ENCODE data around the gene MEF2C. TPM values are rescaled to one million over a fixed set of nuclear protein-coding genes. Genes with fewer than 3 reads are reported as not detected.

The MEF2C gene
- total RNA-seq (ENCODE audit: low replicate concordance) = 0.26 and 0.68 TPM in 2 replicates

- Histone ChIP-seq H3K27me3 (peaks cover 79% of the 10 kb centered on the region), H2AFZ (replicated peaks) (peak within 1 kb of the TSS; percentile 85), H3K36me3 (no peaks in the 10 kb centered on the region), H3F3A (ENCODE audit: low read depth) (peaks cover 34% of the 10 kb centered on the region), H3K9ac (no peak within 1 kb of the TSS), H3K4me1 (peaks cover 8% of the 10 kb centered on the region), H3K27ac (no peak within 1 kb of the TSS), H3K4me2 (peak within 1 kb of the TSS; percentile 99), H3K79me2 (ENCODE audit: low read depth) (no peaks in the 10 kb centered on the region), H4K20me1 (ENCODE audit: low read depth) (no peaks in the 10 kb centered on the region), H3K9me3 (ENCODE audit: low read depth) (no peaks in the 10 kb centered on the region), H3K4me3 (peak within 1 kb of the TSS; percentile 82)
- H3K4me1 Mint-ChIP-seq = peaks cover 6% of the 10 kb centered on the region
- peaks cover 9% of the 10 kb centered on the region for H3K27me3 Mint-ChIP-seq (ENCODE audit: insufficient read depth, low read depth)
- DNase-seq (ENCODE audit: low spot score) = peak; percentile 75
- no peaks in the 10 kb centered on the region for H3K36me3 Mint-ChIP-seq
- H3K9me3 Mint-ChIP-seq = no peaks in the 10 kb centered on the region
- H3K4me3 Mint-ChIP-seq = peak within 1 kb of the TSS; percentile 94
- TF ChIP-seq CTCF (IDR thresholded peaks at IDR 0.05) (no peak), EZH2 (IDR thresholded peaks at IDR 0.05) (no peak), EZH2phosphoT487 (IDR thresholded peaks at IDR 0.05) (no peak)
- H3K27ac Mint-ChIP-seq = peak within 1 kb of the TSS; percentile 5
Measured at GRCh38 chr5:88883059-88883835, at the start of gene MEF2C. MEF2C (minus strand) TSS chr5:88883184; CDS start chr5:88823788, 59,396 bp downstream.

- Histone ChIP-seq H3K36me3 (peaks cover 4% of the 10 kb centered on the region), H3K9me3 (ENCODE audit: low read depth) (no peaks in the 10 kb centered on the region), H3K9ac (no peak overlapping the region), H3K27ac (no peak overlapping the region), H3K4me3 (no peak overlapping the region), H3K4me2 (no peak overlapping the region), H3K79me2 (ENCODE audit: low read depth) (no peaks in the 10 kb centered on the region), H3F3A (ENCODE audit: low read depth) (no peaks in the 10 kb centered on the region), H3K27me3 (no peaks in the 10 kb centered on the region), H2AFZ (replicated peaks) (no peak overlapping the region), H4K20me1 (ENCODE audit: low read depth) (no peaks in the 10 kb centered on the region), H3K4me1 (no peaks in the 10 kb centered on the region)
- H3K4me1 Mint-ChIP-seq = no peaks in the 10 kb centered on the region
- TF ChIP-seq EZH2phosphoT487 (IDR thresholded peaks at IDR 0.05) (no peak), EZH2 (IDR thresholded peaks at IDR 0.05) (no peak), CTCF (IDR thresholded peaks at IDR 0.05) (no peak)
- H3K27ac Mint-ChIP-seq = no peak overlapping the region
- H3K4me3 Mint-ChIP-seq = no peak overlapping the region
- no peaks in the 10 kb centered on the region for H3K9me3 Mint-ChIP-seq
- H3K27me3 Mint-ChIP-seq (ENCODE audit: insufficient read depth, low read depth) = peaks cover 2% of the 10 kb centered on the region
- H3K36me3 Mint-ChIP-seq = no peaks in the 10 kb centered on the region
- DNase-seq (ENCODE audit: low spot score) = no peak
Measured at GRCh38 chr5:88932541-88932940, 49.6 kb upstream of the MEF2C start.

- H3K4me2 ChIP-seq = no peak overlapping the region
- Mint-ChIP-seq H3K27ac (no peak overlapping the region), H3K36me3 (no peaks in the 10 kb centered on the region)
Measured at GRCh38 chr5:88930335-88930734, 47.4 kb upstream of the MEF2C start.

More at GRCh38 chr5:88930335-88930734, 47.4 kb upstream of the MEF2C start:
- Histone ChIP-seq H3K27me3 (no peaks in the 10 kb centered on the region), H4K20me1 (ENCODE audit: low read depth) (no peaks in the 10 kb centered on the region), H3F3A (ENCODE audit: low read depth) (no peaks in the 10 kb centered on the region), H3K36me3 (peaks cover 4% of the 10 kb centered on the region), H3K4me3 (no peak overlapping the region), H2AFZ (replicated peaks) (no peak overlapping the region), H3K9me3 (ENCODE audit: low read depth) (no peaks in the 10 kb centered on the region), H3K79me2 (ENCODE audit: low read depth) (no peaks in the 10 kb centered on the region), H3K4me1 (no peaks in the 10 kb centered on the region), H3K9ac (no peak overlapping the region), H3K27ac (no peak overlapping the region)
- DNase-seq (ENCODE audit: low spot score) = no peak
- Mint-ChIP-seq H3K4me1 (no peaks in the 10 kb centered on the region), H3K9me3 (no peaks in the 10 kb centered on the region), H3K4me3 (no peak overlapping the region), H3K27me3 (ENCODE audit: insufficient read depth, low read depth) (peaks cover 2% of the 10 kb centered on the region)
- TF ChIP-seq CTCF (IDR thresholded peaks at IDR 0.05) = no peak
